Trophoblast cell (in vitro differentiated cells and primary cell): ENCODE results near the gene IL10RA.

Experiments
- DNase-seq, 2 donors: peaks; one replicate each; pipeline ENCODE4 v3.0.0-alpha.2; 2016
- H2AFZ ChIP-seq: 2 replicates; pipeline ENCODE4 v1.6.1; 2013; ENCODE audit warnings: low read length, moderate library complexity, mild to moderate bottlenecking; ENCODE audit not compliant: insufficient read depth, poor library complexity
- H2AK5ac ChIP-seq: 2 replicates; pipeline ENCODE4 v1.6.1; 2013; ENCODE audit warnings: mild to moderate bottlenecking, low read length
- H2BK120ac ChIP-seq: 2 replicates; pipeline ENCODE4 v1.6.1; 2013; ENCODE audit warnings: low read length, mild to moderate bottlenecking, moderate library complexity; ENCODE audit not compliant: insufficient read depth, poor library complexity
- H2BK12ac ChIP-seq: 2 replicates; pipeline ENCODE4 v1.6.1; 2013; ENCODE audit warnings: mild to moderate bottlenecking, low read length, moderate library complexity
- H2BK5ac ChIP-seq: 2 replicates; pipeline ENCODE4 v1.6.1; 2013; ENCODE audit warnings: low read length, low read depth, moderate library complexity, mild to moderate bottlenecking; ENCODE audit not compliant: poor library complexity
- H3K14ac ChIP-seq: 2 replicates; pipeline ENCODE4 v1.6.1; 2013; ENCODE audit warnings: mild to moderate bottlenecking, low read length
- H3K18ac ChIP-seq: 2 replicates; pipeline ENCODE4 v1.6.1; 2013; ENCODE audit warnings: mild to moderate bottlenecking, low read length
- H3K23ac ChIP-seq: 2 replicates; pipeline ENCODE4 v1.6.1; 2013; ENCODE audit warnings: low read length
- H3K27ac ChIP-seq: 2 replicates; pipeline ENCODE4 v1.5.1; 2013; ENCODE audit warnings: low read depth, mild to moderate bottlenecking, inconsistent platforms, low read length, moderate library complexity
- H3K27me3 ChIP-seq: 2 replicates; pipeline ENCODE4 v1.6.1; 2013; ENCODE audit warnings: inconsistent platforms, mild to moderate bottlenecking, low read length, moderate library complexity; ENCODE audit not compliant: insufficient read depth
- H3K36me3 ChIP-seq, 2 experiments: 1 replicate in 1 of 2; 2 replicates in 1 of 2; pipeline ENCODE4 v1.6.1; 2013; ENCODE audit warnings: low read length in 2 of 2, mild to moderate bottlenecking in 2 of 2, moderate library complexity in 1 of 2; ENCODE audit not compliant: insufficient read depth in 2 of 2, control insufficient read depth in 1 of 2
- H3K4ac ChIP-seq: 2 replicates; pipeline ENCODE4 v1.6.1; 2013; ENCODE audit warnings: low read depth, mild to moderate bottlenecking, low read length, moderate library complexity
- H3K4me1 ChIP-seq, 2 experiments: 1 replicate in 1 of 2; 2 replicates in 1 of 2; pipeline ENCODE4 v1.6.1; 2013; ENCODE audit warnings: low read length in 2 of 2, mild to moderate bottlenecking in 2 of 2, moderate library complexity in 1 of 2; ENCODE audit not compliant: insufficient read depth in 2 of 2, control insufficient read depth in 1 of 2
- H3K4me2 ChIP-seq: 2 replicates; pipeline ENCODE4 v1.6.1; 2013; ENCODE audit warnings: inconsistent platforms, mild to moderate bottlenecking, low read length, moderate library complexity
- H3K4me3 ChIP-seq: 2 replicates; pipeline ENCODE4 v1.5.1; 2013; ENCODE audit warnings: mild to moderate bottlenecking, low read depth, low read length, inconsistent platforms
- H3K79me1 ChIP-seq: one replicate; pipeline ENCODE4 v1.6.1; 2013; ENCODE audit warnings: low read length
- H3K79me2 ChIP-seq: 2 replicates; pipeline ENCODE4 v1.6.1; 2013; ENCODE audit warnings: low read length, mild to moderate bottlenecking; ENCODE audit not compliant: control insufficient read depth, insufficient read depth, poor library complexity
- H3K9ac ChIP-seq: 2 replicates; pipeline ENCODE4 v1.6.1; 2013; ENCODE audit warnings: mild to moderate bottlenecking, low read length
- H3K9me3 ChIP-seq: 2 replicates; pipeline ENCODE4 v1.6.1; 2013; ENCODE audit warnings: low read depth, mild to moderate bottlenecking, control low read depth, inconsistent platforms, low read length; ENCODE audit not compliant: insufficient read depth
- H4K12ac ChIP-seq: 2 replicates; pipeline ENCODE4 v1.6.1; 2013; ENCODE audit warnings: low read depth, mild to moderate bottlenecking, low read length, moderate library complexity
- H4K8ac ChIP-seq: 2 replicates; pipeline ENCODE4 v1.6.1; 2013; ENCODE audit warnings: low read depth, mild to moderate bottlenecking, low read length, moderate library complexity
- H4K91ac ChIP-seq: one replicate; pipeline ENCODE4 v1.6.1; 2013; ENCODE audit warnings: low read depth, mild to moderate bottlenecking, low read length, moderate library complexity
- WGBS: extraction: QIAGEN DNeasy Blood & Tissue Kit; methylation state at CpG from one replicate; pipeline ENCODE4 v1.1.7; 2013; ENCODE audit warnings: missing lambda C conversion rate; ENCODE audit not compliant: insufficient read length, insufficient coverage; ENCODE audit errors: extremely low coverage; 5-methylcytosine and 5-hydroxymethylcytosine counted together

IL10RA gene

DNA sequence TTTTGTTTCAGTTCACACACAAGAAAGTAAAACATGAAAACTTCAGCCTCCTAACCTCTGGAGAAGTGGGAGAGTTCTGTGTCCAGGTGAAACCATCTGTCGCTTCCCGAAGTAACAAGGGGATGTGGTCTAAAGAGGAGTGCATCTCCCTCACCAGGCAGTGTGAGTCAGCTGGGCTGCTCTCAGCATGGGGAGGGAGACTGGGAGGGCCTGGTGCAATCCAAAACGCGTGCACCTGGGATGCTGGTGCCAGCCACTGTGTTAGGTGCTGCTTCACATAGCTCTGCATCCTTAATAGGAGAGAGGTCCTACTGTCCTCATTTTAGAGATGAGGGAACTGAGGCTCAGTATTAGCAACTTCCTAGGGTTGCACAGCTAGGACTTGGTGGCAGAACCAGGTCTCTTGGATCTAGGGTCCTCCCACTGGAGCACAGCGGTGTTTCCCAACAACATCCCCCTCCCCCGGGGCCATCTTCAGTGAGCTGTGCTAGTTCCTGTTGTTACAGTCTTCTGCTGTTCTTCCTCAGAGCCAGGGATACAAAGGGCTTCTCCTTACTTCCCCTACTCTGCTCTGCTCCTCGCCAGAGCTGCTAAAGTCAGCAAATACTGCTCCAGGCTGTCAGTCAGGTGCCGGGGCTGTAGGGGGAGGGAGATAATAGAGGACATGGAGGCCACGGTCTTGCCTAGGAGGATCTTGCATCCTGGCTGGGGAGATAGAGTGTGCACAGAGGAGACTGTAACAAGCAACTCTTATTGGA, 8.0 kb downstream of the IL10RA start:
- H2BK120ac ChIP-seq, result no peak overlapping the region
- no peak overlapping the region for H4K91ac ChIP-seq
- DNase-seq, result no peak
- H3K9ac ChIP-seq, result no peak overlapping the region
- H3K4me3 ChIP-seq, result no peak overlapping the region
- no peak overlapping the region for H2BK12ac ChIP-seq
- H3K23ac ChIP-seq, result no peak overlapping the region
- H4K8ac ChIP-seq, result no peak overlapping the region
- H3K79me2 ChIP-seq, result no peaks in the 10 kb centered on the region
- H3K4me1 ChIP-seq, result no peaks in the 10 kb centered on the region
- no peak overlapping the region for H4K12ac ChIP-seq
- H2AFZ ChIP-seq, result no peak overlapping the region
- no peak overlapping the region for H3K4ac ChIP-seq
- no peak overlapping the region for H3K27ac ChIP-seq
- H3K9me3 ChIP-seq, result peaks cover 3% of the 10 kb centered on the region
- no peak overlapping the region for H2BK5ac ChIP-seq
- no CpG with 5 or more reads among the region's 9 CpGs for WGBS
- H3K79me1 ChIP-seq, result no peaks in the 10 kb centered on the region
- H3K14ac ChIP-seq, result no peak overlapping the region
- H3K27me3 ChIP-seq, result no peaks in the 10 kb centered on the region
- H3K36me3 ChIP-seq, result no peaks in the 10 kb centered on the region
- H3K4me2 ChIP-seq, result no peak overlapping the region
- no peak overlapping the region for H3K18ac ChIP-seq
- no peak overlapping the region for H2AK5ac ChIP-seq

DNA sequence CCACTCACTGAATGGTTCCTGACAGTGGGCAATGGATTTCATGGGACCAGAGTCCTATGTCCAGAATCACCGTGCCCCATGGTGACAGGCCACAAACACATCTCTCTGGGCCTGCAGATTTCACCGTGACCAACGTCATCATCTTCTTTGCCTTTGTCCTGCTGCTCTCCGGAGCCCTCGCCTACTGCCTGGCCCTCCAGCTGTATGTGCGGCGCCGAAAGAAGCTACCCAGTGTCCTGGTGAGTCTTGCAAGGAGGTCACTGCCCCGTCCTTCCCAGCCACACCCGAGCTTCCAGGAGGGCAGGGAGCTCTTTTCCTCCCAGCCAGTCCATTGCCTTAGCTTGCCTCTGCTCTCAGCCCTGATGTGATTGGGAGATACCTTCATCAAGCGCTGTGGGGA, 9.3 kb downstream of the IL10RA start:
- H3K4me2 ChIP-seq, result no peak overlapping the region
- H3K79me2 ChIP-seq, result no peaks in the 10 kb centered on the region

GRCh38 chr11:117996058-117996457, 9.9 kb downstream of the IL10RA start:
- no peak overlapping the region for H3K4ac ChIP-seq
- no peak overlapping the region for H4K12ac ChIP-seq
- H3K9me3 ChIP-seq, result peaks cover 3% of the 10 kb centered on the region
- H3K4me3 ChIP-seq, result no peak overlapping the region
- H3K18ac ChIP-seq, result no peak overlapping the region
- no peak overlapping the region for H3K27ac ChIP-seq
- no peak overlapping the region for H3K4me2 ChIP-seq
- no peak overlapping the region for H3K14ac ChIP-seq
- H3K36me3 ChIP-seq, result no peaks in the 10 kb centered on the region
- H4K91ac ChIP-seq, result no peak overlapping the region
- no peak overlapping the region for H2BK12ac ChIP-seq
- DNase-seq, result no peak
- H3K23ac ChIP-seq, result no peak overlapping the region
- H3K9ac ChIP-seq, result no peak overlapping the region
- no CpG with 5 or more reads among the region's 4 CpGs for WGBS
- H2BK120ac ChIP-seq, result no peak overlapping the region
- H3K4me1 ChIP-seq, result peaks cover 0 to 2% of the 10 kb centered on the region in 2 experiments
- no peaks in the 10 kb centered on the region for H3K79me1 ChIP-seq
- no peaks in the 10 kb centered on the region for H3K79me2 ChIP-seq
- no peak overlapping the region for H2AFZ ChIP-seq
- no peaks in the 10 kb centered on the region for H3K27me3 ChIP-seq
- H2BK5ac ChIP-seq, result no peak overlapping the region
- no peak overlapping the region for H2AK5ac ChIP-seq
- no peak overlapping the region for H4K8ac ChIP-seq

More for the DNA sequence above, 9.3 kb downstream of the IL10RA start:
- no peak overlapping the region for H3K27ac ChIP-seq
- H3K4me1 ChIP-seq, result peaks cover 0 to 2% of the 10 kb centered on the region in 2 experiments
- H4K91ac ChIP-seq, result no peak overlapping the region
- H3K79me1 ChIP-seq, result no peaks in the 10 kb centered on the region
- WGBS, result no CpG with 5 or more reads among the region's 11 CpGs
- H3K27me3 ChIP-seq, result no peaks in the 10 kb centered on the region
- no peak overlapping the region for H3K23ac ChIP-seq
- H2AFZ ChIP-seq, result no peak overlapping the region
- no peak overlapping the region for H2BK12ac ChIP-seq
- H3K18ac ChIP-seq, result no peak overlapping the region
- no peak overlapping the region for H3K4me3 ChIP-seq
- H3K9ac ChIP-seq, result no peak overlapping the region
- no peak overlapping the region for H2BK120ac ChIP-seq
- no peak overlapping the region for H4K12ac ChIP-seq
- DNase-seq, result no peak
- no peak overlapping the region for H2AK5ac ChIP-seq
- no peak overlapping the region for H2BK5ac ChIP-seq
- H3K14ac ChIP-seq, result no peak overlapping the region
- H3K4ac ChIP-seq, result no peak overlapping the region
- H4K8ac ChIP-seq, result no peak overlapping the region
- H3K36me3 ChIP-seq, result no peaks in the 10 kb centered on the region
- H3K9me3 ChIP-seq, result peaks cover 3% of the 10 kb centered on the region

DNA sequence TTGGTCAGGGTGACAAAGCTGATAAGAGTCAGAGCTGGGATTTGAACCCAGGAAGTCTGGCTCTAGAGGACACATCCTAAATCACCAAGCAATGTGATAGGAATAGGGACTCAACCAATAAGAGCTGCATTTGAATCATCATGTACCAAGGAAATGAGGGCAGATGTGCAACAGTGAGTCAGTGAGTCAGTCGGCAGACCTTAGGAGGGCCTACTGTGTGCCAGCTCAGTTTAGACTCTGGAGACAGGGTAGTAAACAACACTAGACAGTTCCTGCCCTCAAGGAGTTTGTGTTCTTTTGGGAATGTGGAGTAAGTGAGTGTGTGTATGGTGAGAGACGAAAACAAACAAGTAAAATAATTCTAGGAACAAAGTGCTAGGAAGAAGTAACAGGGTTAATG, 11.2 kb downstream of the IL10RA start:
- Histone ChIP-seq H4K12ac (no peak overlapping the region), H3K14ac (no peak overlapping the region), H3K4me2 (no peak overlapping the region), H4K91ac (no peak overlapping the region), H2BK120ac (no peak overlapping the region), H3K18ac (no peak overlapping the region), H3K79me2 (no peaks in the 10 kb centered on the region), H3K27ac (no peak overlapping the region), H2BK12ac (no peak overlapping the region), H3K4me1 (peaks cover 0 to 2% of the 10 kb centered on the region in 2 experiments), H3K4me3 (no peak overlapping the region), H2BK5ac (no peak overlapping the region), H3K9me3 (peaks cover 3% of the 10 kb centered on the region), H2AK5ac (no peak overlapping the region), H3K79me1 (no peaks in the 10 kb centered on the region), H3K27me3 (no peaks in the 10 kb centered on the region), H3K4ac (no peak overlapping the region), H3K36me3 (no peaks in the 10 kb centered on the region), H4K8ac (no peak overlapping the region), H2AFZ (no peak overlapping the region), H3K9ac (no peak overlapping the region), H3K23ac (no peak overlapping the region)
- no peak for DNase-seq
- 100% methylated on average over 1 of the region's 2 CpGs for WGBS
